Calu3 (cell line): ENCODE results near the gene RTF2. TPM values are rescaled to one million over a fixed set of nuclear protein-coding genes. Genes with fewer than 3 reads are reported as not detected.

ENCODE experiments used
- BruUV-seq: library from RNA; stranded (reverse); fragments of 400-500 nt; replicated peaks from 2 replicates; lab custom pipeline; 2021; lab: Mats Ljungman, UMichigan
- CTCF ChIA-PET: fragments of 300-600 bp; sonication (Branson Sonifier 250); formaldehyde crosslinking; loops from one replicate; lab custom pipeline; 2022; ENCODE audit warnings: antibody characterized with exemption; lab: Charles Lee
- DNase-seq: peaks from one replicate; pipeline ENCODE4 v3.0.0; 2022
- H3K27ac Mint-ChIP-seq: one replicate; pipeline ENCODE4 v1.8.0; 2022; ENCODE audit warnings: mixed read lengths; ENCODE audit not compliant: unreplicated experiment
- H3K27me3 Mint-ChIP-seq: one replicate; pipeline ENCODE4 v1.8.0; 2022; ENCODE audit warnings: mixed read lengths; ENCODE audit not compliant: unreplicated experiment
- H3K36me3 Mint-ChIP-seq: one replicate; pipeline ENCODE4 v1.8.0; 2022; ENCODE audit warnings: mild to moderate bottlenecking, moderate library complexity, mixed read lengths; ENCODE audit not compliant: insufficient read depth, unreplicated experiment
- H3K4me1 Mint-ChIP-seq: one replicate; pipeline ENCODE4 v1.8.0; 2022; ENCODE audit warnings: mild to moderate bottlenecking, low read depth, mixed read lengths; ENCODE audit not compliant: unreplicated experiment
- H3K4me3 Mint-ChIP-seq: one replicate; pipeline ENCODE4 v1.8.0; 2022; ENCODE audit warnings: mild to moderate bottlenecking, low read depth, moderate library complexity, mixed read lengths; ENCODE audit not compliant: unreplicated experiment
- H3K9me3 Mint-ChIP-seq: one replicate; pipeline ENCODE4 v1.8.0; 2022; ENCODE audit warnings: low read depth, mixed read lengths; ENCODE audit not compliant: unreplicated experiment
- CTCF ChIP-seq: fragments of 200-600 bp; IDR thresholded peaks from one replicate; pipeline ENCODE4 v1.8.0; 2022; ENCODE audit warnings: antibody characterized with exemption; ENCODE audit not compliant: unreplicated experiment
- intact Hi-C: fragments of 100-400 bp; cut with micrococcal nuclease; formaldehyde crosslinking; loops from one replicate; pipeline ENCODE4 v1.10.0; 2022; ENCODE audit not compliant: unreplicated experiment
- total RNA-seq: library from RNA; stranded (reverse); gene quantifications from 2 replicates; pipeline ENCODE4 v1.2.3, GENCODE V29; 2022

The RTF2 gene
- total RNA-seq, 1 experiment from 2014 or later = 67.2 TPM

- H3K27me3 Mint-ChIP-seq = no peaks in the 10 kb centered on the region
- no peak overlapping the region for H3K27ac Mint-ChIP-seq
- H3K9me3 Mint-ChIP-seq = no peaks in the 10 kb centered on the region
- no peaks in the 10 kb centered on the region for H3K36me3 Mint-ChIP-seq
- intact Hi-C loops = no loop called here
- TF ChIP-seq CTCF = no peak
- CTCF ChIA-PET = interaction anchor here (0.6 kb wide), 1 partner anchor 63 kb away, joined by 5 read pairs; the partner anchor contains the start of gene FAM210B
- BruUV-seq = no TSS peak
- H3K4me1 Mint-ChIP-seq = peaks cover 13% of the 10 kb centered on the region
- no peak overlapping the region for H3K4me3 Mint-ChIP-seq
- peak; percentile 40 for DNase-seq
Observed at GRCh38 chr20:56422076-56422823, 46.2 kb upstream of the RTF2 start.

GRCh38 chr20:56422824-56423189 is 45.6 kb upstream of the RTF2 start:
- Mint-ChIP-seq H3K27me3 (no peaks in the 10 kb centered on the region), H3K36me3 (no peaks in the 10 kb centered on the region), H3K4me3 (no peak overlapping the region), H3K4me1 (peaks cover 13% of the 10 kb centered on the region), H3K27ac (no peak overlapping the region), H3K9me3 (no peaks in the 10 kb centered on the region)
- DNase-seq = no peak
- no TSS peak for BruUV-seq
- intact Hi-C loops = no loop called here
- CTCF ChIA-PET = interaction anchor here (0.6 kb wide), 1 partner anchor 64 kb away, joined by 5 read pairs; the partner anchor contains the start of gene FAM210B
- no peak for TF ChIP-seq CTCF

GRCh38 chr20:56423211-56423610 is 45.2 kb upstream of the RTF2 start:
- Mint-ChIP-seq H3K4me3 (no peak overlapping the region), H3K27me3 (no peaks in the 10 kb centered on the region), H3K36me3 (no peaks in the 10 kb centered on the region), H3K27ac (no peak overlapping the region), H3K9me3 (no peaks in the 10 kb centered on the region), H3K4me1 (peaks cover 13% of the 10 kb centered on the region)
- no TSS peak for BruUV-seq
- no peak for DNase-seq
- CTCF ChIA-PET = interaction anchor here (0.6 kb wide), 1 partner anchor 64 kb away, joined by 5 read pairs; the partner anchor contains the start of gene FAM210B
- intact Hi-C loops = no loop called here
- TF ChIP-seq CTCF = no peak

GRCh38 chr20:56423886-56424285 is 44.5 kb upstream of the RTF2 start:
- H3K4me3 Mint-ChIP-seq = no peak overlapping the region
- H3K27ac Mint-ChIP-seq = no peak overlapping the region
- H3K4me1 Mint-ChIP-seq = peaks cover 13% of the 10 kb centered on the region
- intact Hi-C loops = no loop called here
- H3K9me3 Mint-ChIP-seq = no peaks in the 10 kb centered on the region
- no TSS peak for BruUV-seq
- H3K27me3 Mint-ChIP-seq = no peaks in the 10 kb centered on the region
- CTCF ChIA-PET = no interaction called here
- TF ChIP-seq CTCF = no peak
- no peaks in the 10 kb centered on the region for H3K36me3 Mint-ChIP-seq
- no peak for DNase-seq
